NK-92 (cell line): ENCODE data around the gene CD44.

Experiments used
- DNase-seq: peaks from one replicate; lab custom pipeline; 2025; ENCODE audit not compliant: unreplicated experiment; lab: John Stamatoyannopoulos, UW

CD44 gene

DNA sequence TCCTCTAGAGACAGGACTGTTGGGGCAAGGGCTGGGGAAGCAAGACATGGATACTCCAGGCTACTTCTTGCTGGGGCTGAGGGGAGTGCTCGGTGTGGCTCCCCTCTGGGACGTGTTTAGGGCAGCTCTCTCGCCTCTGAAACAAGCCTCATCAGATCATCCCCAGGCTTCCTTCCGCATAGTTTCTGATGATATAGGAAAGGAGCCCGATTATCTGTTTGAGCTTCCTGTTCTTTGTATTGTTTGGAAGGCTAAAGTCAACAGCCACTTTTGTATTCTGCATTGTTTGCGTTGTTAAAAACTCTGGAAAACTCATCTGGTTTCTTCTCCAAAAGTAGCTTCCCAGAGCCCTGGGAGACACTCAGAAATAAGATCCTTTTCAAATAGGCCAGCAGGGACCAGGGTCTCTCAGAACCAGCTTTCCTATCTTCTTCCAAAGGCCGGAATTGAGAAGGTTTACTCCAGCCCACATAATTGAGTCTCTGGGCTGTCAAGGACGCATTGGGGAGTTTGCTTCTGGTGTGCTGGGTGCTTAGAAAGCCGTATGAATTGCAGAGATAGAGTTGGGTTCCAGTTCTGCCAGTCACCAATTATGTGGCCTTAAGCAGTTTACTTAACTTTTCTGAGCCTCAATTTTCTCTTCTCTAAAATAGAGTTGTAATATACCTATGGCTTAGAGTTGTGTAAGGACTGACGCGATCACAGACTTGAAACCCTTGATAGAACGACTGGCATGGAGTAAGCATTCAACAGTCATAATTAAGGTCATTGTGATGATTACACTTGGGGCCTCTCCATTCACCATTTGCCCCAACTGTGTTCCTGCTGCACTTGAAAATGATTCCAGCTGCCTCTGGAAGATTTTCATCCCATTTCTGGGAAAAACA lies 19.1 kb downstream of the CD44 start:
- no peak for DNase-seq

DNA sequence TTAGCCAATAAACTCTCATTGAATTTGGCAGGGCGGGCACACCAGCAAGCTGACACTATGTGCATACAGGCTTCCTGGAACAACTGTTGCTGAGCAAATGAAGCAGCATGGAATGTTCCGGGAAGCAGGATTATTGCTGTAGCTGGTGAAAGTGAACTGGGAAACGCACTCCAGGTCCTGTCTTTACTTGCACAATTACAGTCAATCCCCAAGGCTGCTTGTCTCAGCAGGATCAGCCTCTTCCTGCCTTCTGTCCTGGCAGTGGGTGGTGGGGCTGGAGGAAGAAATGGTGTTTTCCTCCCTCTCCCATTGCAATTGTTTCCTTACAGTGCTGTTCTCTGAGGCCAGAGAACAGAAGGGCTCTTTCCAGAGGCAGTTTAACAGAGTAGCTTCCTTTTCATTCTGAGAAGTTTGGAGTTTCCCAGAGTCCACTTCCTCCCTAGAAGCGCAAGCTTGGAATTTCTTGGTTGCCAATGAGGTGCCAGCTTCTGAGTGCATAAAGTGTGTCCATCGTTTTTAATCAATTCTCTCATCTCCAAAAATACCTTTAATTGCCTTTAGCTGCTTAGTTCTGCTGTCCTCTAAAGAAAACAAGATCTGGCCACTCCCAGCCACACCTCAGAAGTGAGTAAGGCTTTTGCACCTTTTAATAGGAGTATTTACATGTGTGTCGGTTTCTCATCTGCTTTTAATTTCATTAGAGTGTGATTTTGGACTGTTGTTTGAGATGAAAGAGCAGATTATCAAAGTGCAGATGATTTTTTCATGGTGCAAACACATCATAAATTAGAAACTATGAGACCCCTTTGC lies 19.9 kb downstream of the CD44 start:
- DNase-seq, result no peak

- DNase-seq, result no peak
Measured at GRCh38 chr11:35160246-35160824, 21.4 kb downstream of the CD44 start.

DNA sequence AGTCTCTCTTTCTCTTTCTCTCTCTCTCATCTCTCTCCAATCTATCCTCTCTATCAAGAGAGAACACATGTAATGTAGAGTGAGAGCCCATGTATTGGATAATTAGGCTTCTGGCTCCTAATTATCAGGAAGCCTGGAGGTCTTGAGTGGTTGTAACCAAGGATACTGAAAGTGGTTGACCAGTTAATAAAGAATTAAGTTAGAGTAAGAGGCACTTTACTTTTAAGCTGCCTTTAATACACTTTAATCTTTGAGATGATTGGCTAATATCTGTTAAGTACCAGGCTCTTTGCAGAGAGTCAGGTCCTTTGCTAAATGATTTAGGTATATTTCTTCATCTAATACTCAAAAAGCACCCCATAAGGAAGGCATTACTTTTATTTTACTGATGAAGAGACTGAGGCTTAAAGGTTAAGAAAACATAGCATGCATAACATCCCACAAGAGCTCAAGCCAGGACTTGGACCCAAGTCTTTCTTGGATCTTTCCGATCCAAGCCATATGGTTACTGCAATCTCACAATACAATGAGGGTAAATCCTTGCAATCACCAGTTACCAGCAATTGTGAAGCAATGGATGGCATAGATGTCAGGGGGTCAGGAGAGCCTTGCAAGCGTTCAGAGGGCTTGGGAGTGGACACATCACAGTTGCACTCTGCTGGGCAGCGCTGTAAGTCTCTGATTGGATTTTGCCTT lies 22.1 kb downstream of the CD44 start:
- no peak for DNase-seq

- no peak for DNase-seq
Measured at GRCh38 chr11:35162745-35163144, 23.8 kb downstream of the CD44 start.

GRCh38 chr11:35163209-35163608 lies 24.2 kb downstream of the CD44 start:
- no peak for DNase-seq

- DNase-seq, result no peak
Measured at GRCh38 chr11:35163702-35164496, 24.9 kb downstream of the CD44 start.

GRCh38 chr11:35165030-35165422 lies 26.1 kb downstream of the CD44 start:
- DNase-seq, result no peak

DNA sequence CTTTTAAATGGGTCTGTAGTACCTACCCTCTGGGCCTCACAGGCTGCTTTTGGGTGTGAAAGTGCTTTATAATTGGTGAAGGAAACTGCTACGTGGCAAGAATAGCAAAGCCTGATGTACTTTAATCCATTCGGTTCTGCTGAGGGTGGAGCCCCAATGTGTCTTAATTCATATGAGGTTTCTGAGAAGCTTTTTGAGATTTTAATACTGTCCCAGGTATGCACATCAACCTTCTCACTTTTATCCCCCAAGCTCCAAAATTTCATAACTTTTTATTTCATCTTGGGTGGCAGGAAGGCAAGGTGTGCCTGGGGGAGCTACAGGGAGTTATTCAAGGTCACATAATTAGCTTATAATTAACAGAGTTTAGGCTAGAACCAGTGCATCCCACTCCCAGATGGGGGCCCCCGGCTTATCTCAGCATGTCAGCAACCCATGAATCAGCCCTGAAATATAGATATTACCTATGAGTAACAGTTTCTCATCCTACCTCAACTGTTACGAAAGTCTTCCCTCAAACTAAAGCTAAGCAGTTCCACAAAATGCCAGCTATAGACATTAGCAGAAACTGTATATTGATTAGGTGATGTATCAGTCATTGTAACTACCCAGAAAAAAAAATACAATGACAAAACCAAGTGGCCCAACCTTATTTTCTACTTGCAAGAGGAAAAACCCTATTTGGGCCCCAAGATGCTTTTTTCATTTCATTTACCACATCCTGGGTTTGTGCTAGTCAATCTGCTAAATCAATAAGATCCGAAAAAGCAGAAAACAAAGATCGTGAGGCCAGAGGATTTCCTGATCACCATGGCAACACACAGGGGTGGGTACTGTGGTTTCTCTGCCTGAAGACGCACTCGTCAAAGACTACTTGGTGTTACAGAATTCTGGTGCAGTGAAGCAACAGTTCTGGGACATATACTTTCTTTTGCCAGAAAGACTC lies 26.7 kb downstream of the CD44 start:
- peak; percentile 72 for DNase-seq

GRCh38 chr11:35166369-35167360 lies 27.7 kb downstream of the CD44 start:
- DNase-seq, result no peak

DNA sequence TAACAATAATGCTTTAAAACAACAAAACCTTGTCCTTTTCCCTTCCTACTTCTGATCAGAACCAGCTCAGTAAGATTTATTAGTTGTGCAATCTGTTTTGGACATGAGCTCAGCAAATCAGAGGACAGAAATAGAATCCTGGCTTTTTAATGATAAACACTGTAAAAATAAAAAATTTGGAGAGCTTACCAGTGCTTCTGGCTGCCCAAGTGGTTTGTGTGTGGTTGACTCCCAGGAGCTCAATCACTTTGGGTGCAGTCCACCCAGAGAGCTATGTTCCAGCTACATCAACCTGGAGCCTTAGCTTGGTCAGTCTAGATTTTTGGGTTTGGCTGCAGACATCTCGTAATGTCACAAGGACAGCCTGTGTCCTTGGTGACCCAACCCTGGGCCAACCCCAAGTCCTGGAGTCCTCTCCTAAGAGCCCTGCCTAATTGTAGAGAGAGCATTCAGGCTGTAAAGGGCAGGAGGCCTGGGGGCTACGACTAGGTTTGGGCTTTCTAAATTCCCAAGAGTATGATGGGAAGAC lies 28.5 kb downstream of the CD44 start:
- DNase-seq, result no peak

DNA sequence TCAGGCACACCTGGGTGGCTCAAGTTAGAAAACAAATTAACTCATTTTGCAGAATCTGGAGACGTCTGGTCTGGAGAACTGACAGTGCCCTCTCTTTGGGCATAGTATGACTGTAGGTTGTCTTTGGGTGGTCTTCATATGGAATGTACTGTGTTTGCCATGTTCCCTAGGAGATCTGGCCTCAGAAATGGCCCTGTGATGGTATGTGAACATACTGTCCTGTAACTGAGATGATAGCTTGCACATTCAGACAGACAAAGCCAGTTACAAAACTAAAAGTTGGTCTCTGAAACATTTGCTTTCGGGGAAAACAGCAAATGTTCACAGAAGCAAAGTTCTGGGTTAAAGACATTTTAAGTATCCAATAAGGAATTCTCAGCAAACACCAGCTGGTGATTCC lies 29.7 kb downstream of the CD44 start:
- no peak for DNase-seq

- no peak for DNase-seq
Measured at GRCh38 chr11:35169112-35169511, 30.1 kb downstream of the CD44 start.

GRCh38 chr11:35169754-35170153 lies 30.8 kb downstream of the CD44 start:
- no peak for DNase-seq

DNA sequence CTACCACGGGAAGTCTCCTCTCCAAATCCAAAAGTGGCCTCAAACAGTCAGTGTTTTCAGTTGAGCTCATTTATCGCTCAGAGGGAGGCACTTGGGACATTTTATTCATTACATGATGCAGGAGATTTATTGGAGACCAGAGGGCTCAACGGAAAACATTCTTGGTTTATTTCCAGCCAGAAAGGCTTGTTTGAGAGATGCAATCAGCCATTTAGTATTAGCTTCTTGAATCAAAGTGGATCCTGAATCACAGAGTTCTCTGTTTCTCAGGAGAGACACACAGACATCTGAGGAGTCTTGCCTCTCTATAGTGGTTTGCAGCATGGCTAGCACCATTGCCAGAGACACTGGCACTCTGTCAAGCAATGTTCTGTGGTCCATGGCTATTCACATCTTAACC lies 31.5 kb downstream of the CD44 start:
- no peak for DNase-seq

- DNase-seq, result no peak
Measured at GRCh38 chr11:35171226-35171625, 32.3 kb downstream of the CD44 start.

- no peak for DNase-seq
Measured at GRCh38 chr11:35173011-35173511, 34.1 kb downstream of the CD44 start.
